Mesothelial cell of epicardium (in vitro differentiated cells): ENCODE measurements around the gene AFF2. TPM values are rescaled to one million over a fixed set of nuclear protein-coding genes. Genes with fewer than 3 reads are reported as not detected.

Source experiments
- DNase-seq, 2 experiments: peaks; one replicate each; pipeline ENCODE4 v3.0.0; 2021; ENCODE audit warnings: low spot score in 2 of 2; ENCODE audit not compliant: unreplicated experiment in 2 of 2
- H3K27ac Mint-ChIP-seq: 2 replicates; pipeline ENCODE4 v1.8.0; 2021; ENCODE audit warnings: mixed read lengths
- H3K27me3 Mint-ChIP-seq: 2 replicates; pipeline ENCODE4 v1.8.0; 2021; ENCODE audit warnings: low read depth, mixed read lengths
- H3K36me3 Mint-ChIP-seq: 2 replicates; pipeline ENCODE4 v1.8.0; 2021; ENCODE audit warnings: mixed read lengths
- H3K4me1 Mint-ChIP-seq: 2 replicates; pipeline ENCODE4 v1.8.0; 2021; ENCODE audit warnings: mixed read lengths
- H3K4me3 Mint-ChIP-seq: 2 replicates; pipeline ENCODE4 v1.8.0; 2021; ENCODE audit warnings: mild to moderate bottlenecking, moderate library complexity, mixed read lengths
- H3K9me3 Mint-ChIP-seq: 2 replicates; pipeline ENCODE4 v1.8.0; 2021; ENCODE audit warnings: mixed read lengths
- CTCF ChIP-seq: fragments of 200-600 bp; sonication (generic); IDR thresholded peaks from one replicate; pipeline ENCODE4 v1.5.0; 2021; ENCODE audit warnings: antibody characterized with exemption; ENCODE audit not compliant: unreplicated experiment
- total RNA-seq: library from RNA; stranded (reverse); gene quantifications from 3 replicates; pipeline ENCODE4 v1.2.1, GENCODE V29; 2021

AFF2 gene
- total RNA-seq, 1 donor from 2014 or later, result 5.8 TPM

GRCh38 chrX:148649145-148649795 lies 148.9 kb downstream of the AFF2 start:
- no peaks in the 10 kb centered on the region for H3K36me3 Mint-ChIP-seq
- no peak overlapping the region for H3K27ac Mint-ChIP-seq
- H3K4me1 Mint-ChIP-seq, result no peaks in the 10 kb centered on the region
- DNase-seq, result no peak
- no peak for TF ChIP-seq CTCF
- H3K4me3 Mint-ChIP-seq, result no peak overlapping the region
- no peaks in the 10 kb centered on the region for H3K27me3 Mint-ChIP-seq
- H3K9me3 Mint-ChIP-seq, result peaks cover 46% of the 10 kb centered on the region

GRCh38 chrX:148658115-148658730 lies 157.8 kb downstream of the AFF2 start:
- no peak for TF ChIP-seq CTCF
- Mint-ChIP-seq H3K27ac (no peak overlapping the region), H3K4me3 (no peak overlapping the region), H3K4me1 (no peaks in the 10 kb centered on the region), H3K27me3 (no peaks in the 10 kb centered on the region), H3K36me3 (no peaks in the 10 kb centered on the region), H3K9me3 (peaks cover 51% of the 10 kb centered on the region)
- DNase-seq, result no peak

- Mint-ChIP-seq H3K4me3 (no peak overlapping the region), H3K27ac (no peak overlapping the region), H3K27me3 (no peaks in the 10 kb centered on the region), H3K9me3 (peaks cover 49% of the 10 kb centered on the region), H3K36me3 (no peaks in the 10 kb centered on the region), H3K4me1 (no peaks in the 10 kb centered on the region)
- no peak for TF ChIP-seq CTCF
- no peak for DNase-seq
These were observed 159.1 kb downstream of the AFF2 start for GRCh38 chrX:148659481-148659880.

GRCh38 chrX:148661035-148661434 lies 160.6 kb downstream of the AFF2 start:
- no peak for DNase-seq
- H3K4me1 Mint-ChIP-seq, result no peaks in the 10 kb centered on the region
- no peak overlapping the region for H3K4me3 Mint-ChIP-seq
- no peaks in the 10 kb centered on the region for H3K36me3 Mint-ChIP-seq
- H3K9me3 Mint-ChIP-seq, result peaks cover 56% of the 10 kb centered on the region
- no peaks in the 10 kb centered on the region for H3K27me3 Mint-ChIP-seq
- H3K27ac Mint-ChIP-seq, result no peak overlapping the region
- TF ChIP-seq CTCF, result no peak

- peaks cover 57% of the 10 kb centered on the region for H3K9me3 Mint-ChIP-seq
- no peaks in the 10 kb centered on the region for H3K4me1 Mint-ChIP-seq
- no peak for DNase-seq
- no peaks in the 10 kb centered on the region for H3K36me3 Mint-ChIP-seq
- H3K4me3 Mint-ChIP-seq, result no peak overlapping the region
- no peak overlapping the region for H3K27ac Mint-ChIP-seq
- no peaks in the 10 kb centered on the region for H3K27me3 Mint-ChIP-seq
- TF ChIP-seq CTCF, result no peak
These were observed 161.6 kb downstream of the AFF2 start for GRCh38 chrX:148662014-148662413.
